GM13976 (cell line): ENCODE results near the gene ATP8B4.

Experiments
- DNase-seq: peaks from one replicate; pipeline ENCODE4 v3.0.0; 2012; ENCODE audit warnings: low spot score
- CTCF ChIP-seq: IDR thresholded peaks from 2 replicates; pipeline ENCODE4 v1.5.1; 2012; ENCODE audit warnings: borderline replicate concordance, mild to moderate bottlenecking; ENCODE audit not compliant: insufficient read depth; ENCODE audit errors: extremely low read depth, missing control alignments, control extremely low read depth
- in situ Hi-C: fragments of 300-500 bp; cut with MboI; formaldehyde crosslinking; loops from one replicate; pipeline ENCODE4 v1.12.0; 2022; ENCODE audit warnings: low sequenced_read_pairs, mixed read lengths, inconsistent platforms; ENCODE audit not compliant: unreplicated experiment

ATP8B4 gene

GRCh38 chr15:49875392-49875791, 243.6 kb downstream of the ATP8B4 start:
- DNase-seq, result no peak
- TF ChIP-seq CTCF, result no peak
- in situ Hi-C loops, result no loop called here

GRCh38 chr15:49870472-49870871, 248.6 kb downstream of the ATP8B4 start:
- in situ Hi-C loops, result no loop called here
- TF ChIP-seq CTCF, result no peak
- no peak for DNase-seq

GRCh38 chr15:49868348-49868747, 250.7 kb downstream of the ATP8B4 start:
- in situ Hi-C loops, result no loop called here
- no peak for TF ChIP-seq CTCF
- no peak for DNase-seq

GRCh38 chr15:49865925-49866757, 252.9 kb downstream of the ATP8B4 start:
- no peak for TF ChIP-seq CTCF
- DNase-seq, result no peak
- in situ Hi-C loops, result no loop called here

GRCh38 chr15:49864251-49864650, 254.8 kb downstream of the ATP8B4 start:
- TF ChIP-seq CTCF, result no peak
- in situ Hi-C loops, result no loop called here
- DNase-seq, result no peak

- in situ Hi-C loops, result no loop called here
- no peak for DNase-seq
- TF ChIP-seq CTCF, result no peak
Observed at GRCh38 chr15:49863431-49864224, 255.4 kb downstream of the ATP8B4 start.
